Measurements from ENCODE around the gene ST7.

- TF ChIP-seq, protein P1, sequence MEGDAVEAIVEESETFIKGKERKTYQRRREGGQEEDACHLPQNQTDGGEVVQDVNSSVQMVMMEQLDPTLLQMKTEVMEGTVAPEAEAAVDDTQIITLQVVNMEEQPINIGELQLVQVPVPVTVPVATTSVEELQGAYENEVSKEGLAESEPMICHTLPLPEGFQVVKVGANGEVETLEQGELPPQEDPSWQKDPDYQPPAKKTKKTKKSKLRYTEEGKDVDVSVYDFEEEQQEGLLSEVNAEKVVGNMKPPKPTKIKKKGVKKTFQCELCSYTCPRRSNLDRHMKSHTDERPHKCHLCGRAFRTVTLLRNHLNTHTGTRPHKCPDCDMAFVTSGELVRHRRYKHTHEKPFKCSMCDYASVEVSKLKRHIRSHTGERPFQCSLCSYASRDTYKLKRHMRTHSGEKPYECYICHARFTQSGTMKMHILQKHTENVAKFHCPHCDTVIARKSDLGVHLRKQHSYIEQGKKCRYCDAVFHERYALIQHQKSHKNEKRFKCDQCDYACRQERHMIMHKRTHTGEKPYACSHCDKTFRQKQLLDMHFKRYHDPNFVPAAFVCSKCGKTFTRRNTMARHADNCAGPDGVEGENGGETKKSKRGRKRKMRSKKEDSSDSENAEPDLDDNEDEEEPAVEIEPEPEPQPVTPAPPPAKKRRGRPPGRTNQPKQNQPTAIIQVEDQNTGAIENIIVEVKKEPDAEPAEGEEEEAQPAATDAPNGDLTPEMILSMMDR (IDR thresholded peaks at IDR 0.05; ENCODE audit: poor library complexity), result no peak
- TF ChIP-seq EZH2 (IDR thresholded peaks at IDR 0.05; ENCODE audit: borderline replicate concordance), result no peak
Measured at GRCh38 chr7:117227091-117227490, 273.8 kb downstream of the ST7 start.

All from hepatocyte (in vitro differentiated cells).